Measurements from ENCODE around the gene SRSF5.

Gene SRSF5

GRCh38 chr14:69770559-69770958, 3.6 kb downstream of the SRSF5 start:
- no peak for DNase-seq (ENCODE audit: low read depth in 2 of 2)

GRCh38 chr14:69771136-69771535, 4.2 kb downstream of the SRSF5 start:
- DNase-seq (ENCODE audit: low read depth in 2 of 2): no peak

GRCh38 chr14:69772082-69773017, 5.4 kb downstream of the SRSF5 start:
- DNase-seq (ENCODE audit: low read depth in 2 of 2): no peak

GRCh38 chr14:69773571-69774276, 6.8 kb downstream of the SRSF5 start:
- DNase-seq (ENCODE audit: low read depth in 2 of 2): no peak

- no peak for DNase-seq (ENCODE audit: low read depth in 2 of 2)
Measured at GRCh38 chr14:69775012-69775411, 8.1 kb downstream of the SRSF5 start.

GRCh38 chr14:69776875-69777453, 10.0 kb downstream of the SRSF5 start:
- DNase-seq (ENCODE audit: low read depth in 2 of 2): no peak

GRCh38 chr14:69779088-69779487, 12.1 kb downstream of the SRSF5 start:
- no peak for DNase-seq (ENCODE audit: low read depth in 2 of 2)

GRCh38 chr14:69780092-69780491, 13.2 kb downstream of the SRSF5 start:
- no peak for DNase-seq (ENCODE audit: low read depth in 2 of 2)

GRCh38 chr14:69780952-69781351, 14.0 kb downstream of the SRSF5 start:
- no peak for DNase-seq (ENCODE audit: low read depth in 2 of 2)

GRCh38 chr14:69784942-69785341, 18.0 kb downstream of the SRSF5 start:
- no peak for DNase-seq (ENCODE audit: low read depth in 2 of 2)

GRCh38 chr14:69786603-69787002, 19.7 kb downstream of the SRSF5 start:
- no peak for DNase-seq (ENCODE audit: low read depth in 2 of 2)

- DNase-seq (ENCODE audit: low read depth in 2 of 2): no peak
Measured at GRCh38 chr14:69789118-69789640, 22.2 kb downstream of the SRSF5 start.

GRCh38 chr14:69792887-69793421, 26.0 kb downstream of the SRSF5 start:
- no peak for DNase-seq (ENCODE audit: low read depth in 2 of 2)

- no peak for DNase-seq (ENCODE audit: low read depth in 2 of 2)
Measured at GRCh38 chr14:69794791-69795190, 27.8 kb downstream of the SRSF5 start.

GRCh38 chr14:69795691-69796090, 28.7 kb downstream of the SRSF5 start:
- DNase-seq (ENCODE audit: low read depth in 2 of 2): no peak

- no peak for DNase-seq (ENCODE audit: low read depth in 2 of 2)
Measured at GRCh38 chr14:69796797-69797500, 30.0 kb downstream of the SRSF5 start, which contains the start of gene SLC10A1. TSS of gene SLC10A1 (minus strand) at chr14:69797241. CDS start at chr14:69797155, 86 bp downstream.

GRCh38 chr14:69797573-69798338, 30.8 kb downstream of the SRSF5 start:
- no peak for DNase-seq (ENCODE audit: low read depth in 2 of 2)

GRCh38 chr14:69798339-69798735, 31.4 kb downstream of the SRSF5 start:
- DNase-seq (ENCODE audit: low read depth in 2 of 2): no peak

- DNase-seq (ENCODE audit: low read depth in 2 of 2): no peak
Measured at GRCh38 chr14:69803753-69804152, 36.8 kb downstream of the SRSF5 start.

GRCh38 chr14:69804902-69805301, 38.0 kb downstream of the SRSF5 start:
- no peak for DNase-seq (ENCODE audit: low read depth in 2 of 2)

GRCh38 chr14:69807192-69807591, 40.2 kb downstream of the SRSF5 start:
- DNase-seq (ENCODE audit: low read depth in 2 of 2): no peak

All from stimulated activated CD8-positive, alpha-beta memory T cell treated with anti-CD3 and anti-CD28 coated beads, Interleukin-2, amount 100 ng/mL, for 1 hour (primary cell).